Measurements from ENCODE around the gene SLC16A5. TPM values are rescaled to one million over a fixed set of nuclear protein-coding genes. Genes with fewer than 3 reads are reported as not detected.
"Not testable (repeated sequence)": the region's sequence is repeated elsewhere in the genome, so short reads cannot be mapped to it uniquely, and the experiment has no call there.

The SLC16A5 gene
- 1 to 10 TPM; 1.2 to 3.7 (median 1.7) TPM for total RNA-seq
- long read RNA-seq, partial matches to known transcripts: 1 of 1 reads
- long read RNA-seq, other reads (novel, unspliced or antisense): 0 of 1 reads

- DNase-seq (peak; percentile 84 to 85 (median 85)), ATAC-seq (peak; percentile 27 to 73 (median 42))
- Histone ChIP-seq H3K4me1 (peaks cover 0 to 59% (median 28%) of the 10 kb centered on the region in 4 donors), H3K4me3 (peak within 1 kb of the TSS; percentile 31 to 47 (median 39)), H3K9me3 (no peaks in the 10 kb centered on the region), H3K27ac (peak within 1 kb of the TSS; percentile 47 to 76 (median 72)), H3K36me3 (no peaks in the 10 kb centered on the region), H3K27me3 (no peaks in the 10 kb centered on the region)
- 72% methylated on average over 9 of the region's 69 CpGs for WGBS (ENCODE audit: insufficient coverage, low coverage, low lambda C conversion rate, missing lambda C conversion rate)
- TF ChIP-seq CTCF (IDR thresholded peaks at IDR 0.05) (no peak), POLR2A (IDR thresholded peaks at IDR 0.05) (no peak)
- intact Hi-C loops (cut with DNase I): no loop called here
Measured at GRCh38 chr17:75087558-75088453, at the start of gene SLC16A5. SLC16A5 (plus strand) TSS chr17:75087954; CDS start chr17:75093637, 5,683 bp downstream.

- 71% methylated on average over 3 of the region's 5 CpGs for whole genome bisulfite sequencing (ENCODE audit: insufficient coverage, low coverage, low lambda C conversion rate, missing lambda C conversion rate)
- TF ChIP-seq CTCF (IDR thresholded peaks at IDR 0.05) (no peak), POLR2A (IDR thresholded peaks at IDR 0.05) (no peak)
- peaks cover 0 to 8% (median 0%) of the 10 kb centered on the region in 4 donors for H3K4me1 ChIP-seq
- H3K9me3 ChIP-seq: no peaks in the 10 kb centered on the region
- H3K27me3 ChIP-seq: no peaks in the 10 kb centered on the region
- DNase-seq (no peak), ATAC-seq (no peak)
- intact Hi-C loops (cut with DNase I): no loop called here
- no peak overlapping the region for H3K27ac ChIP-seq
- no peak overlapping the region for H3K4me3 ChIP-seq
- H3K36me3 ChIP-seq: peaks cover 6 to 40% (median 18%) of the 10 kb centered on the region in 4 donors
Measured at GRCh38 chr17:75039238-75039637, 48.5 kb upstream of the SLC16A5 start.

GRCh38 chr17:75041656-75042280, 46.0 kb upstream of the SLC16A5 start:
- Histone ChIP-seq H3K36me3 (peaks cover 6 to 40% (median 18%) of the 10 kb centered on the region in 4 donors), H3K27ac (no peak overlapping the region), H3K9me3 (no peaks in the 10 kb centered on the region), H3K27me3 (no peaks in the 10 kb centered on the region), H3K4me3 (no peak overlapping the region), H3K4me1 (peaks cover 0 to 7% (median 3%) of the 10 kb centered on the region in 4 donors)
- 29% methylated on average over 1 of the region's 12 CpGs for WGBS (ENCODE audit: insufficient coverage, low coverage, low lambda C conversion rate, missing lambda C conversion rate)
- no peak for ATAC-seq
- DNase-seq: no peak
- intact Hi-C loops (cut with DNase I): loop anchor here in 1 of 2 donors (5.0 kb wide), 1 partner anchor 34 kb away; no protein-coding TSS in a partner anchor
- TF ChIP-seq CTCF (IDR thresholded peaks at IDR 0.05) (no peak), POLR2A (IDR thresholded peaks at IDR 0.05) (no peak)

GRCh38 chr17:75043789-75044188, 44.0 kb upstream of the SLC16A5 start:
- ATAC-seq, H3K4me3 ChIP-seq, H3K27ac ChIP-seq, H3K27me3 ChIP-seq, H3K9me3 ChIP-seq, DNase-seq: not testable (repeated sequence)
- 63% methylated on average over 4 of the region's 5 CpGs for WGBS (ENCODE audit: insufficient coverage, low coverage, low lambda C conversion rate, missing lambda C conversion rate)
- Histone ChIP-seq H3K4me1 (peaks cover 0 to 18% (median 8%) of the 10 kb centered on the region in 4 donors), H3K36me3 (peaks cover 4 to 35% (median 15%) of the 10 kb centered on the region in 4 donors)
- intact Hi-C loops (cut with DNase I): loop anchor here in 1 of 2 donors (5.0 kb wide), 1 partner anchor 36 kb away; no protein-coding TSS in a partner anchor
